EL (cell line): ENCODE data around the gene RSKR.
"Not testable (repeated sequence)": the region's sequence is repeated elsewhere in the genome, so short reads cannot be mapped to it uniquely, and the experiment has no call there.

Experiments
- DNase-seq: peaks from one replicate; pipeline ENCODE4 v3.0.0-alpha.2; 2016

Gene RSKR

DNA sequence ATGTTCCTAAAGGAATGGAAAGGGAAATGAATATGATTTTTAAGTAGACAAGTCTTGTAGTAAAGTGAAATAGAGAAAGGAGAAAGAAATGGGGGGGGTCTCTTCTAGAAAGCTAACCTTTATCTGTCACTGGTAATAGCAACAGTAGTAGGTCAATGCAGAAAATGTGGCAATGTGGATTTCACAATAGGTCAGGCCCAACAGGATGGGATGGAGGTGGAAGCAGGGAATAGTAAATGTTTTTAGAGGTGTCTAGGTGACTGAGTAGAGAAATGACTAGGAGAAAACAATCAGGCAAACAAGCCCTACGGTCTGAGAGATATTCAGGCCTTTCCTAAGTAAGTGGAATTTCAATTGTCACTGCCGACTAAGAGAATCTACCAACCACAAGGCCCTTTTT lies 6.0 kb upstream of the RSKR start:
- no peak for DNase-seq

DNA sequence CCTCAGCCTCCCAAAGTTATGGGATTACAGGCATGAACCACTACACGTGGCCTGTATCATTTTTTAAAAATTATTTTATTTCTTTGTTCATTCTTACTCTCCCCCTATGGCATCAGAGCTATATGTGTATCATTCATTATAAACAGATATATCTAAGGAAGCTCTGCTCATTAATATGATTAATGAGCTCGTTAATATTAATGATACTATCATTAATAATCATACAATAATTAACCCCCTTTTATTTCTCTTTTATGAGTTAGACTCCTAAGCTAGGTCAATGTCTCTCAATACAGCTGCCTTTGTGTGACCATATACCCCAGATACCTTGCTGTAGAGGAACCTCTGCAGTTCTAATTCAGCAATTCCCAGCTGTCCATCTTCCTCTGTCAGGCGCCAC lies 4.5 kb upstream of the RSKR start:
- no peak for DNase-seq

DNA sequence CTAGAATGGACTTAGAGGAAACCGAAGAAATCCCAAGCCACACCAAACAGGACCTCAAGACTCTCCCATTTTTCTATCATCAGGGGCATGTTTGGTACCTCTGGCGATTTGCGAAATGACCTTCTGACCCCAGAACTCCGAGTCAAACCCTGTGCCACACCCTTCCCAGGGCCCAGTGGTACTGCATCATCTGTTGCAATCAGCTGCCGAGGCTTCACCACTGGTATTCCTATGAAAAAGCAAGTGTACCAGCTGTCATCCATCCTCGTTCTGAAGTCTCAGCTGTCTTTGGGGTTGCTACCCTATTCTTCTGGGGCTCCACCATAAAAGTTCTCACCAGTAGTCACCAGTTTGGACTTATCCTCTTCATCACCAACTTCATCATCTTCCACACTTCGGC lies 2.3 kb upstream of the RSKR start:
- DNase-seq, result no peak

DNA sequence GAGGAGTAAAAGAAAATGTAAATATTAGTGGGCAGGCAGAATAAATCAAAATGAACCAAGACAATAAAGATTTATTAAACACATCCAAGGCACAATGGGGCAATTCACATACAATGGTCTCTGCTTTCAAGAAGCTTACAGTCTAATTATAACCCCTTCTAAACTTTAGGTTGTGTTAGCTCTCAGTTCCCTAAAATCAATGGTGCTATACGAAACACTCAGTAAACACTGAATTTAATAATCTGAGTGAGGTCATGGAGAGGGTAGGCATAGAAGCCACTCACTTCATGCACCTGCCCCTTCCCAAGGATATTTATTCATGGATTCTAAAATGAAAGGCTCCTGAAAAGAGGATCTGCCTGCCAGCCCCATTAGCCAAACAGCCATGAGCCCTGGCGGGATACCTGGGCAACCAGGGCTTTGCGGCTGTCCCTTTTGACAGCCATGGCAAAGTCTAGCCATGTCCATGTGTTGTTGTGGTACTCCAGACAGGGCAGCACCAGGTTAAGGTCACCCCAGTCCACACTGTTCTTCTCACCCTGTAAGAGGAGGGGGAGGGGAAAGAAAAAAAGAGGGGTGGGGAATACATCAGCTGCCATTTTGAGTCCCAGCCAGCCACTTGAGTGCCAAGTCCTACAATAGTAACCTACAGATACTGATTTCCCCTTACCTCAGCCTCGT lies 1.4 kb upstream of the RSKR start:
- no peak for DNase-seq

DNA sequence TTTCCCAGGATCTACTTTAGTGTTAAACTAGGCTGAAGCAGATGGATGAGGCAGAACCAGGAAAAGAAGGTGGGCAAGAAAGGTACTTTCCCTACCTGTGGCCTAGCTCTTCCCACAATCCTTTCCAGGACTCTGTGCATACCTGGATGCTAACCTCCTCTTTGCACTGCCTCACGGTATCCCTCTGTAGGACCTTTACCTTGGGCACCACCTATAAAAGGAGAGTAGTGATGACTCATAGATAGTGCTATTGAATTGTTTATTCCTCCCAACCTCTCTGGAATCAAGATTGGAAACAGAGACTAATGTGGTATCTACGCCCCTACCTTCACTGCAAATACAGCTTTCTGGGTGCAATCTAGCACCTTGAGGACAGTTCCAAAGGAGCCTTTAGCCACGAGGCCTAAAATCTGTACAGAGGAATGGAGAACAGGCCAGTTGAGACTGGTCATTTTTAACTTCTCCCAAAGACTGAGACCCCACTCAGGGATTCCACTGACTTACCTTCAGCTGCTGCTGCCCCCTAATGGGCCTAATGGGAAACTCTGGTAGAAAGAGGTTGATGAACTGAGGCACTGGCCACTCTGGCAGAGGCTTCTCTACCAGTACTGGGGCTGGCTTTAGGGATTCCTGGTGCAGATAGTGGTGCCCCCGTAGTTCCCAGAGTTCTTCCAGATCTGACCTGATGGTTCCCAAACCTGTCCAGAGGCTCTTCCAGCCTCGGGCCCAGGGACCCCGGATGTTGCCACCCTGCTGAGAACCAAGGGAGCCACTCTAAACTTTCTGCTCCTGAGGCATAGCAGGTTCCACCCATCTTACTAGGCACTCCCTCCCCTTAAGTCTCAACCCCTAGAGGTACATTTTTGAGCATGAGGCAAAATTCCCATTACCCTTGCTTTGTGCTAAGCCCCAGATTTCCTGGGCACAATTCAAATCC lies 781 bp downstream of the RSKR start:
- peak; percentile 44 for DNase-seq

DNA sequence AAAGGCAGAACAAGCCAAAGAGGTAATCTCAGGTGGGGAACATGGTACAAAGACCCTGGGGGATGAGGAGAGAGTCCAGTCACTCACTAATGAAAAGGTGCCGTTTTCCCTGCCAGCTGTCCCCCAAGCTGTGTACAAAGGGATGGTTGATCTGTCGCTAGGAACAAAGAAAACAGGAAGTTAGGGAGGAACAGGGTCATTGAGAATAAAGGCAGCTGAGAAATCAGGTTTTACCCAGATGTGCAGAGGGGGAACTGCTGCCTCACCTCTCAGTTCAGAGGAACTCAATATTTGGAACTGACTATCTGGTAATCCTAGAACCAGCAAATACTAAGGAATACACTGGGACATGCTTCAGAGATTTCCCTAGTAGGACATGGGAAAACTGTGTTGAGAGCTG lies 1.5 kb downstream of the RSKR start:
- no peak for DNase-seq

DNA sequence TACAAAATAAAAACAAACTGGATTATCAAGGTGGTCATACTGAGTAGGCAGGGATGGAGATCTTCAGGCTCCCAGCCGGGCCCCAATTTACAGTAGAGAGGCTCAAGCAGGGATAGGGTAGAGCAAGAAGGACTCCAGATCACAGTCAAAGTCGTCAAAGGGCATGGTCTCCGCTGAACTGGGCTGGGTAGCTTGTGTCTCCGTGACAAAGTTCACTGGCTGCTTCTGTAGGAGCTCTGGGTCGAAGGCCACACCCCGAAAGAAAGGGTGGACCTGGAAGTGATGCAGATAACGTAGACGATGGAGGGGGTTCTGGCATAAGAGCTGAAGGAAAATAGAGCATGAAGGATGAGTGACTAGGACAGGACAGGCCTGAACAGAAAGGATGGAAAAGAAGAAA lies 3.6 kb downstream of the RSKR start:
- DNase-seq, result no peak

DNA sequence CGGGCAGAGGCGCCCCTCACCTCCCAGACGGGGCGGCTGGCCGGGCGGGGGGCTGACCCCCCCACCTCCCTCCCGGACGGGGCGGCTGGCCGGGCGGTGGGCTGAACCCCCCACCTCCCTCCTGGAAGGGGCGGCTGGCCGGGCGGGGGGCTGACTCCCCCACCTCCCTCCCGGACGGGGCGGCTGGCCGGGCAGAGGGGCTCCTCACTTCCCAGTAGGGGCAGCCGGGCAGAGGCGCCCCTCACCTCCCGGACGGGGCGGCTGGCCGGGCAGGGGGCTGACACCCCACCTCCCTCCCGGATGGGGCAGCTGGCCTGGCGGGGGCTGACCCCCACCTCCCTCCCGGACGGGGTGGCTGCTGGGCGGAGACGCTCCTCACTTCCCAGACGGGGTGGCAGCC lies 10.0 kb downstream of the RSKR start:
- DNase-seq, result not testable (repeated sequence)

DNA sequence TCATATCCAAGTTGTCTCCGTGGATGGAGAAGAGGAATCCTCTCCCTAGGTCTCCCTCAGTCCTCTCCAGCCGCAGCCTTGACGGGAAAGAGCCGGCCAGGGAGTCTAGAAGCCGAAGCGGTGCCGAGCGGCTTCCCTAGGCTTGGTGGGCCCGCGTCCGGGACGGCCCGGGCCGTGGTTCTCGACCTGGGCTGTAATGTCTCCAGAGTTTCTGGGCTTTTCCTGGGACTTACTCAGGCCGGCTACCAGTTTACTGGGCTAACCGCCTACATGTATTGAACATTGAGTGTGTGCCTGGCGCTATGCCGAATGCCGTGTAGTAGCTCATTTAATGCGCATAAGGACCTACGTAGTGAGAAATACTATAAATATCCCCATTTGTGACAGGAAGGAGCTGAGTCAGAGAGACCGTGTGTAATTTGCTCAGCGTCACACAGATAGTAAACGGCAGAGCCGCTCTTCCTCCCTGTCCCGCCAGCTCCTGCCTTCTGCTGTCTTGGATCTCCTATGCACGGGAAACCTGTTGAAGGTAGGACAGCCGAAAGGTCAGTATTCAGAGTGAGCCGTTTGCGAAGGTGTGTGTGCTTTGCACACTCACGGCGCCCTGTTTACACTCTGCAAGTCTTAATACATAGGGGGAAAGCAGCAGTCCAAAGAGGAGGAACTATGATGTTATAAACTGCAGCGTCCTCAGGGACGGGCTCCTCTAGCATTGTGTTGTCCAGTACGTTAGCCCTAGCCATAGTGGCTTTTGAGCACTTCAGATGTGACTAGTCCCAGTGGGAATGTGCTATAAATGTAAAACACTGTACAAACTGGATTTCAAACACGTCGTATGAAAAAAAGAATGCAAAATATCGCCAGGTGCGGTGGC lies 14.4 kb downstream of the RSKR start:
- peak; percentile 92 for DNase-seq

DNA sequence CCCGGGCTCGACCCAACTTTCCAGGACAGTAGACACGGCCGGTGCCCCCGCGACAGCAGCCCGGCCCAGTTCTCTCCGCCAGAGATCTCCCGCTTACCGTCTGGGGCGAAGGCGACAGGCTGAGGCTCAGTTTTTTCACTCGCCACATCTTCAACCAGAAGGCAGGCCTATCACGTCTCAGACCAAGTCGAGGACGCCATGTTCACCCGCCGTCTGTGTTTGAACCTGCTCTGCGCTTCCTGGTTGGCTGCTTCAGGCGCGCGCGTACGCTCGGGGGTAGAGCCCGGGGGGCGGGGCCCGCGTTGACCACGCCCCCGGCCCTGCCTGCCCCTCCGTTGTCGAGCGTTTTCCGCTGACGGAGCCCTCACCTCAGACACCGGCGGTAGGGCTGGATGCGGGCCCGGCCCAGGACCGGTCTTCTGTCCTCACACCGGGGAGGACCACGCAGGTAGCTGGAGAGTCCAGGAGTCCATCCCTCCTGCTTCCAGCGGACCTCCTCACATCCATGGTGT lies 15.1 kb downstream of the RSKR start, which contains the start of gene SPAG5:
Gene SPAG5 (minus strand): TSS at position 227 of the 512 bp plus-strand sequence. CDS start 79 bp downstream, at position 148.
- peak; percentile 94 for DNase-seq

DNA sequence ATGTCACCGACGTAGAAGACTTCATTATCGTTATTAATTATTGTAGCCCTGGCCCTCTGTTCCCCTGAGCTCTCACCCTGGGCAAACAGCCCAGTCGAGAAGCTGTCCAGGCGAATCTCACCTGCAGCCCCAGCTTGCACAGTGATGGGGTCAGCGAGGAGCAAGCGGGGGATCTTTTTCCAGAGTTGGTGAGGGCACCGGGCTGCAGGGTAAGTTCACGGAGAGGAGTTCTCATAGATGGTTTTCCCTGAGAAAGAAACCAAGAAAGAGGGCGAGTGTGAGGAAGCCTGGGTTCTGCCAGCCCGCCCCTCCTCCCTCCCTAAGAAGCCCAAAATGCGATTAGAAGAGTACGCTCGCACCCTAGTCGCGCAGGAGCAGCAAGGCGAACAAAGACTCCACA lies 15.6 kb downstream of the RSKR start:
- DNase-seq, result peak; percentile 11

DNA sequence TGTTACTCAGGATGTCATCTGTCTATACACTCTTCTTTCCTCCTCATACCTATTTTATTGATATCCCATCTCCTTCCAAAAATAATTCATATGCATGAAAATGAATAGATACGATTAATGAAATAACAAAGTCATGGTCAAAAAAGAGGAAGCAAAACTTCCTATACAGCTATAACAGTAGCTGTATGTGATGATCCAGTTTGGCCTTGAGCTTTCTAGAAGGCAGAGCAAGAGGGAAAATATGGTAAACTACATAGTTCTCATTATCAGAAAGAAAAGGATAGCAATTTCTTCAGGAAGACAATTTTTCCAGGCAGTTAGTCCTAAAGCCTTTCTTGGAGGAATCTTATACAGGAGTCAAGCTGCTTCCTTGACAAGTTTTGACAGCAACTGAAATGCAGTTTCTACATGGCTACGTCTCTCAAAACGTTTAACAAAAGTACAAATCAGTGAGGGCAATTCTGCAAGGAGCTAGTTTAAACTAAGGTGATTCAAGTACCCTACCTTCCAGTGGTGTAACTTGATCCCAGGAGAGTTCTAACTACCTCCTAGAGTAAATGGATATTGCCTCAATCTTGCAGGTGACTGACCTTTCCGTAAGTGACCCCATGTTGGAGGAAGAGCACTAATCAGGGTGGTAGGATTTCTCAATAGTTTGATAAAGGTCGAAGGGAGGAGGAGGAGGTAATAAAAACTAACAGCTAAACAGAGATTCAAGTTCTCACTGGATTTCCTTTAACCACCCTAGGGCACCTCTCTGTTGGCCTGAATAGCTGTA lies 16.2 kb downstream of the RSKR start:
- no peak for DNase-seq

DNA sequence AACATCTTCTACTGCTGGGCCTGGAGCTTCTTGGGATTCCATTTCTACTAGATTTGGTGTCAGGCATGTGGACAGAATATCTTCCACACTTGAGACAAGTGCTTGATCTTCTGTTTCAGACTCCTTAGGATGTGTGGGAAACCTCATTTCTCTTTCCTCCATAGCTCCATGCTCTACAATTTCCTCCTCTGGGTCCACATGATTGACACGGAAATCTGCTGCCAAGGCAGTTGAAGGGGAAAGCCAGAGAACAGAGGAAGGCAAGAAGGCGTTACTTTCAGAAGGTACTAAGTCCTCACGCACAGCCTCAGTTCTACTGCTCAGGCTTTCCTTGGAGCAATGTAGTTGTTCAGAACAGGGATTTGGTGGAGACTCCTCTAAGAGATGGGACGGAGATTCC lies 21.7 kb downstream of the RSKR start:
- no peak for DNase-seq

DNA sequence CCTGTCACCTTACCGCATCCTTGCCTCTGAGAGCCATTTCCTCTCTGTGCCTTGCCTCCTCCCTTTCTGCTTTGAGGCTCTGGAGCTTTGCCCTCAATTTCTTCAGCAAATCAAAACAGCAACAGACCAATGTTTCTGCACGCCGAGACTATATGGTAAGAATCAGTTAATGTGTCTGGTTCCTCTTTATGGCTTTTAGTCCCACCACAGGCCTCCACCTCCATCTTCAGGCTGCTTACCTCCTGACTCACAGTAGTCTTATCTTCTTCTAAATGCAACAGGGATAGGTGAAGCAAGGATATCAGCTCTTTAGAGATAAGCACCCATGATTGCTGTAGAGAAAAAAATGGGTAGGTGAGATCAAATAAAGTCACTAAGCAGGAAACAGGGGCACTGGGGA lies 28.1 kb downstream of the RSKR start:
- no peak for DNase-seq

DNA sequence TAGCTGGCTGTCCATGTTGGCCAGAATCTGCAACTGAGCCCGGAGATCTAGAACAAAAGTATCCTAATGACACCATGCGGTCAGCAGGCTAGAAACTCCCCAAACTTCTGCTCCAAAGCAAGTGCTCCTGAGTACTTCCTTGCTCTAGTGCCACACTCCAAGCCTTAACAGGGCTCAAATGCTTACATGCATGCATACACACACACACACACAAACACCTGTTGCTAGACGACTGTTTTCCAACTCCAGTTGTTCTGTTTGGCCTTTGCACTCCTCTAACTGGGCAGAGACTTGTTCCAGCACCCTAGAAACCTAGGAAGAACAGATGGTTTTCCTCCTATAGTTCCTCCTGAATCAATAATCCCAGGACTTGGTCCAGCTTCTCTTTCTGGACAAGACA lies 29.6 kb downstream of the RSKR start:
- DNase-seq, result no peak

DNA sequence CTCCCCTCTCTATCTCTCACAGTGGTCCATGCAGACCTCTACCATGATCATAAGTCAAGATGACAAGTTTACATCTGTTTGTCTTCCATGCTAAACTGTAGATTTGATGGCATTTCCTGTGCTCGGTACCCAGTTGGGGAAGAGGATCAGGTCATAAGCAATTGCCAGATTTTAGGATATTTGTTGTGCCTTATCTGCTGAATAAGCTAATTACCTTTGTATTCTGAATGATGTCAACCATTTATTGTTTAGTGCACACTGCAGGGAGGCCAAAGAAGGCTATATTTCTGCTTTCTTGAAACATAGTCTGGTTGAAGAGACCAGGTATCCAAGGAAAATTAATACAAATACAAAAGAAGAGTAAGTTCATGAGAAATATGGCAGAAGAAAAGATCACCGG lies 31.5 kb downstream of the RSKR start:
- no peak for DNase-seq

DNA sequence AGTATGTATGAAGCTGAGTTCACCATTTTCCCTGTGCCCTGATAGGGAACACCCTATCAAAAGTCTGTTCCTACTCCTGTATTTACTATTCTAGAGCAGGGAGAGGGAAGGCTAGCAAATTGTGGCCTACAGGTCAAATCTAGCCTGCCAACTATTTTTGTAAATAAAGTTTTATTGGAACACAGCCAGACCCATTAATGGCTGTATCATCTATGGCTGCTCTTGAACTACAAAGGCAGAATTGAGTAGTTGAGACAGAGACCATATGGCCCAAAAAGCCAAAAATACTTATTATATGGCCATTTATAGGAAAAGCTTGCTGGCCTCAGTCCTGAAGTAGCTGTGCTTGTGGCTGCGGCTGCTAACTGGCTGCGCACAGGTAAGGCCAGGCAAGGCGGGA lies 33.0 kb downstream of the RSKR start:
- DNase-seq, result no peak

DNA sequence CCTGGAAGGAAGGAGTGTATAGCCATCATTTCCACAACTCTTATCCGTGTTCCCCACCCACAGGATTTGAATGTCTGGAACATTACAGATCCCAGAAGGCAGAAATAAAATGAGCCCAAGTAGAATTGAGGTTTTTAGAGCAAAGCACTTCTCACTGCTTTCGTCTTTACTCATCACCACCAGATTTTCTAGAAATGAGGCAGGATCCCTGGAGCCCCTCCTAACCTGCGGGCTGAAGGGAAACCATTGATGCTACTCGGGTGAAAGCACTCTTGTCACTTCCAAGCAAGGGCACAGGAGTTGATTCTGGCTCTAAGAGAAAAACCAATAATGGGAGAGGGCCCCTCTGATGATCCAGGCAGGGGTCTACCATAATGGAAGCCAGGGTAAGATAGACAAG lies 34.5 kb downstream of the RSKR start:
- DNase-seq, result no peak

DNA sequence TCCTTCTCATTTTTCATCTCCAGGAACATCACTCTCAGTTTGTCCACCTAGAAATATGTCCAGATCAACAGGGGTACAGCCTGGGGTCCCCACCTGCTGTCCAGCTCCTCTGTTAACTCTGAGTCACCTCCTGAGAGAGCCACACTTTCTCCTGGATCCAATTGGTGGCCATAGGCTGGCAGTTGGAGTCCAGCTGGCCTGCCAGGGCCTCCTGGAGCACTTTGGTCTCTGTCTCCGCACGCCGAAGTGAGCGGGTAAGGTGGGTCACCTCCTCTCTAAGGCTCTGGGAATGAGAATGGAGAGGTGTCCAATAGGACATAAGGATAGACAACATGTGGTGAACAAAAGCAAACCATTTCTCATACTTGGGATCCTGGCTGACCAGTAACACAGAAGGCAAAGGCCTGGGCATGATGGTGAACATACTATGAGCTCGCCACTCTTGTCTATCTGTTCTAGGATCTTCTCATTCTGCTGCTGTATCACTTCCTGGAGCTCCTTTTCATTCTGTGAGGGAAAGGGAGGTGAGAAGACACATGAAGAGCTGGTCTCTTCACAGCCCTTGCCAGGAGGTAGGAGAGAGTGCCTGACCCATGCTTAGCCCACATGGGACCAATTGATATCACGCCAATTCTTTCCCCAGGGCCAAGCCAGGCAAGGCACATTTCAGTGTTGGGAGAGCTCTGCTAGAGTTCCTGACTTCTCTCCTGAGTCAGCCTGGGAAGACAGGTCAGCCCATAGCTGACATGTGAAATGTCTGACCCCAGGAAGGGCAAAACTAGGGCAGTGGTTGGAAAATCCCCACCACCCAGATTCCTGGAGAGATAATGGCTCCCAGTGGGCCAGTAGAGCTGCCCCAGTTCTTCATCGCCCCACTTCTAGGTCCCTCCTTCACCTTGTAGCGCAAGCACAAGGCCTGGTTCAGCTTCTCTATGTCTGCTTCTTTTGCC lies 35.5 kb downstream of the RSKR start:
- DNase-seq, result no peak

DNA sequence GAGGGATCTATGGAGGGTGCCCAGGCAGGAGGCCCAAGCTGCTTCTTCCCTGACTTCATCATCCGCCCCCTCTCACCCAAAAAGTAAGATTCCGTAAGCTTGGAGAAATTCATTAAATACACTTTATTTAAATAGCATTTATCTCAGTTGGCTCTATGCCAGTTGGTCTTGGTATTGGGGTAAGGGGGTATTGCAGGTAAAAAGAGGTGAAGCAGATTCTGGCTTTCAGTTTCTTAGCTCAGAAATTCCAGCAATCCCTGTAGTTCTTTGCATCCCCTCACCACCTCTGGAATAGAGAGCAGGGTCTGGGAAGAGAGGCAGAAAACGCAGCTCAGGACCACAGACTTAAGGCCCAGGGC lies 36.5 kb downstream of the RSKR start:
- DNase-seq, result no peak
